Stimulated activated effector memory CD8-positive, alpha-beta T cell treated with anti-CD3 and anti-CD28 coated beads, Interleukin-12 subunit alpha, Interleukin-12 subunit beta, amount 100 ng/mL, for 72 hours (primary cell): Measurements from ENCODE around the gene TNFRSF25.

Experiments used
- ATAC-seq: fragments of 150-1000 bp; cut with Tn5 transposase; 2 replicates; pipeline ENCODE4 v1.10.0; 2021
- DNase-seq, 2 donors: peaks; one replicate each; pipeline ENCODE4 v3.0.0; 2021 to 2022; ENCODE audit warnings: low spot score in 2 of 2
- H3K27ac Mint-ChIP-seq: one replicate; pipeline ENCODE4 v1.8.0; 2022; ENCODE audit warnings: mild to moderate bottlenecking, mixed read lengths
- H3K36me3 Mint-ChIP-seq: one replicate; pipeline ENCODE4 v1.8.0; 2022; ENCODE audit warnings: mild to moderate bottlenecking, mixed read lengths
- H3K4me1 Mint-ChIP-seq: one replicate; pipeline ENCODE4 v1.8.0; 2022; ENCODE audit warnings: mixed read lengths
- H3K4me3 Mint-ChIP-seq: one replicate; pipeline ENCODE4 v1.8.0; 2022; ENCODE audit warnings: mild to moderate bottlenecking, mixed read lengths
- H3K9me3 Mint-ChIP-seq: one replicate; pipeline ENCODE4 v1.8.0; 2022; ENCODE audit warnings: mixed read lengths

Gene TNFRSF25

GRCh38 chr1:6506210-6507036 is 40.5 kb upstream of the TNFRSF25 start:
- no peaks in the 10 kb centered on the region for H3K9me3 Mint-ChIP-seq
- ATAC-seq: no peak

DNA sequence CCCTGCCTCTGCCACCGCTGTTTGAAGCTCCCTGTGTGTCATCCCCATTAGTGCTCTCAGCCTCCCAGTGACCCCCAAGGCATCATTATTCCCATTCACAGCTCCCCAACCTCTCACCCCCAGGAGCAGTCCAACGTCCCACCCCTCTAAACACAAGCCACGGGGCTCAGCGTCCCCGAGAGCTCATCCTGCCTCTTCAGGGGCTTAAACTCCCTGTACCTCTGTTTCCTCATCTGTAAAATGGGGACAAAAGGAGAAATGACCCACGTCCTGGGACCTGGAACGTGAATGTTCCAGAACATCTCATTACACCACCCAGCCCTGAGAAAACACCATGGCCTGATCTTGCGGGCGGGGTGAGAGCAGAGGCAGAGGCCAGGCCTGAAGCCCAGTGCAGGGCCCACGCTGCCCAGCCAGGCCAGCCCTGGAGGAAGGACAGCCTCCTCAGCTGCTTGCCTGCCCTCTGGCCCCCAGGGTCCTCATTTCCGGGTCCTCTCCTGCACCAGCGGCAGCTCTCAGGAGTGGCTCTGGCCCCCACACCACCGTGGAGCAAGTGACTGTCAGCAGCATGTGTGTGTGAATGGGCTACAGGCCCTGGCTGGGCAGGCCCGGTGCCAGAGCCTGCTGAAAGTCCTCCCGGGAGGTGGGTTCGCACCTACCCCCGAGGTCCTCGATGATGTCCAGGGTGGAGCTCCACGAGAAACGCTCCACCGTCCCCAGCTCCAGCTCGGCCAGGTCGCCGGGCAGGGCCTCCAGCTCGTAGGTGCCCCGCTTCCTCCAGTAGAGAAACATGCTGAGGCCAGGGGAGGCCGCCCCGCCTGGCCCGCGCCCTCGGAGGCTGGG is 39.6 kb upstream of the TNFRSF25 start:
- DNase-seq (no peak), ATAC-seq (no peak)
- H3K4me1 Mint-ChIP-seq: no peaks in the 10 kb centered on the region
- H3K27ac Mint-ChIP-seq: no peak overlapping the region
- no peaks in the 10 kb centered on the region for H3K36me3 Mint-ChIP-seq
- H3K9me3 Mint-ChIP-seq: no peaks in the 10 kb centered on the region
- no peak overlapping the region for H3K4me3 Mint-ChIP-seq

More at GRCh38 chr1:6506210-6507036, 40.5 kb upstream of the TNFRSF25 start:
- no peak for DNase-seq
- H3K27ac Mint-ChIP-seq: no peak overlapping the region
- H3K36me3 Mint-ChIP-seq: no peaks in the 10 kb centered on the region
- H3K4me3 Mint-ChIP-seq: no peak overlapping the region
- H3K4me1 Mint-ChIP-seq: no peaks in the 10 kb centered on the region

DNA sequence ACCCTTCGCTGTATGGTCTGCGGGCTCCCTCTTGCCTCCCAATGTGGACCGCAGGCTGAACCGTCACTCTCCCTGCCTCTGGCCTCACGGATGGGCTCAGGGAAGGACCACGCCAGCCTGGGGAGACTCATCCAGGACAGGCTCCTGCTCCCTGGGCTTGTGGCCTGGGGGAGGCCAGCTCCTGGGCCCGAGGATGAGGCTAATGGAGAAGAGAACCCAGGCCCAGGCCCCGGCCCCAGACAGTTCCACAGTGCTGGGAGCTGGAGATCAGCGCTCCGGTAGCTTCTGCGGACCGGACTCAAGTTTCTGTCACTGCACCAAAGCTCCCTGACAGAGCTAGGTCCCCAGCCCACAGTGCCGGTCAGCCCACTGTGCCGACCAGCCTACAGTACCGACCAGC is 38.9 kb upstream of the TNFRSF25 start:
- DNase-seq: no peak

GRCh38 chr1:6503884-6504602 is 38.1 kb upstream of the TNFRSF25 start:
- no peaks in the 10 kb centered on the region for H3K36me3 Mint-ChIP-seq
- H3K27ac Mint-ChIP-seq: no peak overlapping the region
- H3K4me1 Mint-ChIP-seq: no peaks in the 10 kb centered on the region
- no peak overlapping the region for H3K4me3 Mint-ChIP-seq
- no peak for DNase-seq
- ATAC-seq: no peak
- no peaks in the 10 kb centered on the region for H3K9me3 Mint-ChIP-seq

More for the DNA sequence above, 38.9 kb upstream of the TNFRSF25 start:
- no peaks in the 10 kb centered on the region for H3K36me3 Mint-ChIP-seq
- no peak overlapping the region for H3K4me3 Mint-ChIP-seq
- no peak for ATAC-seq
- no peak overlapping the region for H3K27ac Mint-ChIP-seq
- no peaks in the 10 kb centered on the region for H3K4me1 Mint-ChIP-seq
- H3K9me3 Mint-ChIP-seq: no peaks in the 10 kb centered on the region

DNA sequence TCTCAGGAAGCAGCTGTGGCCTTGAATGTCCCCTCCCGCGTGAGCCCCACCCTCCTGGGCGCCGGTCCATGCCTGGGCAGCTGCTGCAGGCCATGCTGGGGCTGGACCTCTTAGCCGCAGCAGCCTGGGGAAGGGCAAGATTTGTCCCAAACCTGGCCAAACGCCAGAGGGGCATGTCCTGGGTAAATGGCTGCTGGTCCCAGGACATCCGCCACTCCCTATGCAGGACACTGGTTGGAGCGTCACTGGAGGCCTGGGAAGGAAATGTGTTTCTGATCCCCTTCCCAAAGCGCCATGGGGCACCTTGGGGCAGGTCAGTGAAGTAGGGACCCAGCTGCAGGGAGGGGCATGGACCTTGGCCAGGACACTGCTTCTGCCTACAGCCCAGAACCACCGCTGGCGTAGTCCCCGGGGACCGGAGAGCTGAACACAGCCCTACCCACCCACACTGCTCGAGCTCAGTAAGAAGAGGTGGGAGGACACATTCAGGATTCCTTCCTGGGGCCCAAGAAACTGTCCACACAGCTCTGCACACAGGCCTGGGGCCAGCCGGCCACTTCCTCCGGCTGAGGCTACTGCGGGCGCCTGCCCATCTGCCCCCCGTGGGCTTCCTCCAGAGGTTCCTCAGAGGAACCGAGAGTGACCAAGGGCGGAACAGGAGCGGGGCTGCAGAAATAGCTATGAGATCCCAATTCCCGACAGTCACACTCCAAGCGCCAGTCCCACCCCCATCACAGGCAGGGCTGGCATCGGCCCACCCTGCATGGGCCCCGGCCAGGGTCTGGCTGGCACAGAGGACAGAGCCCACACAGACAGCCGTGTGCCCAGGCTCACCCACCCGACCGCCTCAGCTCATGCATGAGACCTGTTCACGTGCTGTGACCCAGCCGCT is 36.3 kb upstream of the TNFRSF25 start:
- Mint-ChIP-seq H3K27ac (no peak overlapping the region), H3K36me3 (no peaks in the 10 kb centered on the region), H3K4me1 (peaks cover 7% of the 10 kb centered on the region), H3K9me3 (no peaks in the 10 kb centered on the region), H3K4me3 (no peak overlapping the region)
- DNase-seq: no peak
- ATAC-seq: no peak

DNA sequence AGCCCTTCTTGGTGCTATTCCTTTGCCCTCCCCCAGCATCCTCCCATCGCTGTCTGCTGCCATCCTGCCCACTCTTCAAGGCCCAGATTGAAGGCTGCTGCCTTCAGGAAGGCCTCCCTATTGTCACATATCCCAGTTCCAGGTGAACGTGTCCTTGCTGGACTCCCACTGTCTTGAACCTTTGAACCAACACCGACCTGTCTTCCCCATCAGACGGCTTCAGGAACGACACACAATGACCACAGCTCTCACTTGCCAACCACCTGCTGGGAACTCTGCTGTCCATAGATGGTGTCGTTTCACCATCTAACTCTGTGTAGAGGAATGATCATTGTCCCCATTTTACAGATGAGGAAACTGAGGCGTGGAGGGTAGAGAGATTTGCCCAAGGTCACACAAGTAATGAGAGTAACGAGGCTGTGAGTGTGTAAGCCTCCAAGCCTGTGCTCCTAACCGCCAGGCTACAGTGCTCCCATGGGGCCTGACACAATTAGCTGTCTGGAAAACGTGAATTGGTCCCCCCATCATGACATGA is 35.4 kb upstream of the TNFRSF25 start:
- Mint-ChIP-seq H3K4me1 (peaks cover 7% of the 10 kb centered on the region), H3K9me3 (no peaks in the 10 kb centered on the region), H3K27ac (no peak overlapping the region), H3K4me3 (no peak overlapping the region), H3K36me3 (no peaks in the 10 kb centered on the region)
- no peak for ATAC-seq
- DNase-seq: no peak

DNA sequence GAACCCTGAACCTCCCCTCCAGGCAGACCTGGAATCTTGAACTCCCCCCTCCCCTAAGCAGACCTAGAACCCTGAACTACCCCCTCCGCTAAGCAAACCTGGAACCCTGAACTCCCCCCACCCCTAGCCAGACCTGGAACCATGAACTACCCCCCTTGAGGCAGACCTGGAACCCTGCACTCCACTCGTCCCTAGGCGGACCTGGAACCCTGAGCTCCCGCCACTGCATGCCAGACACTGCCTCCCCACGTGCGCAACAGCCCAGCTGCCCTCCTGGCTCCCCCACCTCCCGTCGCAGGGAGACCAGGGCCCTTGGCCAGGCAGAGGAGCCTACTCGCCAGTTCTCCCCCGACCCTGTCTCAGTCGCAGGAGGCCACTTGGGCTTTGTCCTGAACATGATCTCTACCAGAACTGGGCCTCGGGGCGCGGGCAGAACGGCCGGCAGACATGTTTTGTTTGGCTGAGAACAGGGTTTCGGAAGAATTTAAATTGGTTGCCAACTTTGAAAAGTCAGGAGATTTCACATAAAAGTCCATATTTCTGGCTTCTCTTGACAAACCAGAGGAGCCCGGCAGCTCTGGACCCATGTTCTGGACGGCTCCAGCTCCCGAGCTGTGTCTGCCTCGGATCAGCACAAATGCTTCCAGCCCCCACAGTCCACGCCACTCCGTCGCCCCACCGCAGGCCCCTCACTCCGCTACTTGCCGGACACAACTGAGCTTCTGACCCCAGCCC is 34.7 kb upstream of the TNFRSF25 start:
- H3K27ac Mint-ChIP-seq: no peak overlapping the region
- no peak overlapping the region for H3K4me3 Mint-ChIP-seq
- H3K4me1 Mint-ChIP-seq: peaks cover 11% of the 10 kb centered on the region
- no peaks in the 10 kb centered on the region for H3K36me3 Mint-ChIP-seq
- H3K9me3 Mint-ChIP-seq: no peaks in the 10 kb centered on the region
- no peak for ATAC-seq
- DNase-seq: no peak

GRCh38 chr1:6499296-6499695 is 33.3 kb upstream of the TNFRSF25 start:
- H3K4me1 Mint-ChIP-seq: peaks cover 12% of the 10 kb centered on the region
- no peaks in the 10 kb centered on the region for H3K36me3 Mint-ChIP-seq

DNA sequence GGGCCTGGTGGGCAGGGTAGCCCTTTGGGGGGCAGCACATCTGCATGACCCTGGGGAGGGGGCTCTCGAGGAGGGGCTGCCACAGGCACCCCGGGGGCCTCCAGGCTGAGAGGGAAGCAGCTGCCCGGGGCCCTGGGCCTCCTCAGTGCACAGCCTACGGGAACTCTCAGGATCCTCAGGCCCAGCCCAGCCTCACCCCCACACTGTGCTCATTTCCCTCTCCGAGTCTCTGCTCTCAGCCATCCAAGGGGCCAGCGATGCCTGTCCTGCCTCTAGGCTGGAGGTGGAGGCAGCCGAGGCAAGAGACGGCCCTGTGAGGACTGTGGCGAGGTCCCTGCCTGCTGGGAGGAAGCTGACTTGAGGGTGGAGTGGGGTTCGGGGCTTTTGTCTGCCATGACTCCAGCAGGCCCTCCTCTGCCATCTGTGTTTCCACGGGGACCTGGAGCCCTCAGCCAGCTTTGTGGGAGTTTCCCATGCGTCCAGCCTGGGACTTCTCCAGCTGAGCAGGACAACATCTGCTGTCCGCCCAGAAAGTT is 32.7 kb upstream of the TNFRSF25 start:
- DNase-seq: no peak
- H3K4me3 Mint-ChIP-seq: peak overlapping the region; percentile 16
- no peak for ATAC-seq

More at GRCh38 chr1:6499296-6499695, 33.3 kb upstream of the TNFRSF25 start:
- no peak for ATAC-seq
- DNase-seq: no peak
- no peak overlapping the region for H3K27ac Mint-ChIP-seq
- no peaks in the 10 kb centered on the region for H3K9me3 Mint-ChIP-seq
- H3K4me3 Mint-ChIP-seq: peak overlapping the region; percentile 16

GRCh38 chr1:6497867-6498575 is 32.0 kb upstream of the TNFRSF25 start:
- DNase-seq: no peak
- Mint-ChIP-seq H3K27ac (no peak overlapping the region), H3K36me3 (no peaks in the 10 kb centered on the region), H3K4me3 (peak overlapping the region; percentile 53), H3K4me1 (peaks cover 12% of the 10 kb centered on the region), H3K9me3 (no peaks in the 10 kb centered on the region)
- no peak for ATAC-seq

More for the DNA sequence above, 32.7 kb upstream of the TNFRSF25 start:
- H3K36me3 Mint-ChIP-seq: no peaks in the 10 kb centered on the region
- no peak overlapping the region for H3K27ac Mint-ChIP-seq
- no peaks in the 10 kb centered on the region for H3K9me3 Mint-ChIP-seq
- peaks cover 12% of the 10 kb centered on the region for H3K4me1 Mint-ChIP-seq

- no peak overlapping the region for H3K27ac Mint-ChIP-seq
- no peaks in the 10 kb centered on the region for H3K36me3 Mint-ChIP-seq
- peak overlapping the region; percentile 53 for H3K4me3 Mint-ChIP-seq
- H3K9me3 Mint-ChIP-seq: no peaks in the 10 kb centered on the region
- peaks cover 12% of the 10 kb centered on the region for H3K4me1 Mint-ChIP-seq
- DNase-seq (peak in 1 of 2 donors; percentile 63), ATAC-seq (peak; percentile 60)
These were observed 31.4 kb upstream of the TNFRSF25 start for GRCh38 chr1:6497215-6497866.

DNA sequence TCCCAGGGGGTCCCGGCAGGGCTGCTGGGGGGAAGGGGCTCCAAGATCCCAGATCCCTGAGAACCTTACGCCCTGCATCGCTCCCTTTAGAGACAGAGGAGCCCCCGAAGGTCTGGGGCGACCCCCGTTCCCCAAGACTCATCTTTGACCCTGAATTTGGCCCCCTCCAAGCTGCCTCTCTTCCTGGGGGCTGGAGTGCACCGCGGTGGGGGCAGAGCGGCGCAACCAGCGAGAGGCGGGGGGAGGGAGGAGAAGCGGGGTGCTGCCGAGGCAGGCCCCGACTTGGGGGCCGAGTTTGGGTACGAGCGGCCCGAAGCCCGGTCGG is 30.9 kb upstream of the TNFRSF25 start:
- H3K27ac Mint-ChIP-seq: no peak overlapping the region
- H3K36me3 Mint-ChIP-seq: no peaks in the 10 kb centered on the region
- DNase-seq (no peak), ATAC-seq (no peak)
- H3K4me1 Mint-ChIP-seq: peaks cover 13% of the 10 kb centered on the region
- H3K9me3 Mint-ChIP-seq: no peaks in the 10 kb centered on the region
- peak overlapping the region; percentile 32 for H3K4me3 Mint-ChIP-seq

- Mint-ChIP-seq H3K9me3 (no peaks in the 10 kb centered on the region), H3K27ac (no peak overlapping the region), H3K4me1 (peaks cover 18% of the 10 kb centered on the region), H3K4me3 (peak overlapping the region; percentile 32), H3K36me3 (no peaks in the 10 kb centered on the region)
- ATAC-seq: no peak
- DNase-seq: no peak
These were observed 30.4 kb upstream of the TNFRSF25 start for GRCh38 chr1:6496365-6496721.
